DND-41 (cell line): ENCODE measurements around the gene RBM19.

Experiments used
- CTCF ChIP-seq: IDR thresholded peaks from 2 replicates; pipeline ENCODE4 v1.5.1; 2012; ENCODE audit warnings: borderline replicate concordance, low read length, moderate library complexity, mild to moderate bottlenecking; ENCODE audit not compliant: poor library complexity, severe bottlenecking; ENCODE audit errors: extremely low read depth
- EZH2 ChIP-seq: IDR thresholded peaks from 3 replicates; pipeline ENCODE4 v1.6.1; 2012; ENCODE audit warnings: borderline replicate concordance, low read depth, mild to moderate bottlenecking, moderate library complexity, low read length, inconsistent platforms; ENCODE audit not compliant: severe bottlenecking

DNA sequence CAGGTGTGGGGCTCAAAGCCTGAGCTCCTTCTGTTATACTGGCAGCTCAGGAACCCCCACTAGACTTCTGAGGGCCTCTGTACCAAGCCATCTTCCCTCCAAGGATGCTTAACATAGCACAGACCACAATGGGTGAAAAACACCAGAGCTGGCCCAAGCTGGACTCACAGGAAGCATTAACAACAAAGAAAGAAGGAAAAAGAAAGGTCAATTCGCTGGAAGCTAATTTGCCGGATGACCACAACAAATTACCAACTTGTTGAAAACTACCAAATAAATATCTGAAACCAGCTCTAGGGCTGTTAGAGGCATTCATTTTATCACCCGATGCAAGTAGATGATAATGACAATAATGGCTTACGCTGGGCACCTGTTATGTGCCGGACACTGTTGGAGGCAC is 48.7 kb downstream of the RBM19 start:
- TF ChIP-seq CTCF (no peak), EZH2 (no peak)
